ENCODE measurements around the gene SH3RF3. TPM values are rescaled to one million over a fixed set of nuclear protein-coding genes. Genes with fewer than 3 reads are reported as not detected.

The SH3RF3 gene
- total RNA-seq, 2 donors from 2014 or later, result 8.0 to 8.8 TPM

- no peak overlapping the region for H3K4me3 ChIP-seq
- no peak for TF ChIP-seq CTCF (IDR thresholded peaks at IDR 0.05)
- H3K9me3 ChIP-seq, result no peaks in the 10 kb centered on the region
- no peaks in the 10 kb centered on the region for H3K36me3 ChIP-seq
- H3K27ac ChIP-seq, result no peak overlapping the region
- H3K27me3 ChIP-seq, result no peaks in the 10 kb centered on the region
- peak; percentile 47 for DNase-seq (ENCODE audit: low spot score)
- H3K4me1 ChIP-seq, result no peaks in the 10 kb centered on the region
These were observed 239.8 kb downstream of the SH3RF3 start for GRCh38 chr2:109368798-109369197.

GRCh38 chr2:109369671-109370191, 240.7 kb downstream of the SH3RF3 start:
- Histone ChIP-seq H3K27ac (no peak overlapping the region), H3K4me3 (no peak overlapping the region), H3K4me1 (no peaks in the 10 kb centered on the region), H3K9me3 (no peaks in the 10 kb centered on the region), H3K36me3 (peaks cover 5% of the 10 kb centered on the region), H3K27me3 (no peaks in the 10 kb centered on the region)
- DNase-seq (ENCODE audit: low spot score), result peak; percentile 52
- no peak for TF ChIP-seq CTCF (IDR thresholded peaks at IDR 0.05)

- Histone ChIP-seq H3K4me1 (peaks cover 0 to under 1% of the 10 kb centered on the region in 2 donors), H3K9me3 (no peaks in the 10 kb centered on the region), H3K36me3 (peaks cover 5% of the 10 kb centered on the region), H3K27ac (no peak overlapping the region), H3K4me3 (no peak overlapping the region), H3K27me3 (no peaks in the 10 kb centered on the region)
- TF ChIP-seq CTCF (IDR thresholded peaks at IDR 0.05), result no peak
- DNase-seq (ENCODE audit: low spot score), result peak; percentile 47
These were observed 241.5 kb downstream of the SH3RF3 start for GRCh38 chr2:109370399-109371035.

GRCh38 chr2:109371481-109372170, 242.6 kb downstream of the SH3RF3 start:
- peak; percentile 43 for DNase-seq (ENCODE audit: low spot score)
- H3K4me3 ChIP-seq, result no peak overlapping the region
- H3K27ac ChIP-seq, result no peak overlapping the region
- no peak for TF ChIP-seq CTCF (IDR thresholded peaks at IDR 0.05)
- peaks cover 5% of the 10 kb centered on the region for H3K36me3 ChIP-seq
- H3K27me3 ChIP-seq, result no peaks in the 10 kb centered on the region
- H3K9me3 ChIP-seq, result no peaks in the 10 kb centered on the region
- H3K4me1 ChIP-seq, result peaks cover 0 to 6% of the 10 kb centered on the region in 2 donors

- Histone ChIP-seq H3K9me3 (no peaks in the 10 kb centered on the region), H3K36me3 (peaks cover 5% of the 10 kb centered on the region), H3K4me1 (peaks cover 0 to 6% of the 10 kb centered on the region in 2 donors), H3K27me3 (no peaks in the 10 kb centered on the region), H3K27ac (no peak overlapping the region), H3K4me3 (no peak overlapping the region)
- TF ChIP-seq CTCF (IDR thresholded peaks at IDR 0.05), result no peak
- peak; percentile 38 for DNase-seq (ENCODE audit: low spot score)
These were observed 243.2 kb downstream of the SH3RF3 start for GRCh38 chr2:109372171-109372568.
